IMR-90 (cell line): ENCODE data around the gene RALGPS1. TPM values are rescaled to one million over a fixed set of nuclear protein-coding genes. Genes with fewer than 3 reads are reported as not detected.

Experiments
- ATAC-seq: fragments of 200-7000 bp; cut with Tn5 transposase; 2 replicates; pipeline ENCODE4 v1.9.1; 2020; ENCODE audit warnings: low read depth, mild to moderate bottlenecking, moderate library complexity
- BruUV-seq: library from RNA; stranded (reverse); fragments of 400-500 nt; replicated peaks from 2 replicates; lab custom pipeline; 2021; lab: Mats Ljungman, UMichigan
- CTCF ChIA-PET: fragments of 300-600 bp; formaldehyde crosslinking; extraction: SDS; loops from one replicate; lab custom pipeline; 2021; ENCODE audit warnings: antibody characterized with exemption; lab: Yijun Ruan, JAX
- POLR2A ChIA-PET: fragments of 300-600 bp; sonication (Branson Sonifier 250); formaldehyde crosslinking; loops from one replicate; lab custom pipeline; 2022; ENCODE audit warnings: antibody characterized with exemption; ENCODE audit not compliant: unreplicated experiment; lab: Charles Lee
- DNase-seq: peaks from one replicate; pipeline ENCODE4 v3.0.0; 2013
- H2AFZ ChIP-seq: replicated peaks from 2 replicates; pipeline ENCODE3; 2013; ENCODE audit warnings: low read length, mild to moderate bottlenecking; ENCODE audit not compliant: poor library complexity
- H2AK5ac ChIP-seq: 2 replicates; pipeline ENCODE4 v1.6.1; 2013; ENCODE audit warnings: low read depth, low read length, inconsistent platforms
- H2AK9ac ChIP-seq: replicated peaks from 2 replicates; pipeline ENCODE3; 2013; ENCODE audit warnings: mild to moderate bottlenecking, low read depth, low read length, moderate library complexity; ENCODE audit not compliant: poor library complexity
- H2BK120ac ChIP-seq: 2 replicates; pipeline ENCODE4 v1.6.1; 2013; ENCODE audit warnings: low read depth, low read length, inconsistent platforms
- H2BK15ac ChIP-seq: 3 replicates; pipeline ENCODE4 v1.6.1; 2013; ENCODE audit warnings: low read depth, low read length, inconsistent platforms
- H2BK20ac ChIP-seq: 2 replicates; pipeline ENCODE4 v1.6.1; 2013; ENCODE audit warnings: low read depth, mild to moderate bottlenecking, inconsistent platforms, low read length, moderate library complexity
- H2BK5ac ChIP-seq: 2 replicates; pipeline ENCODE4 v1.6.1; 2013; ENCODE audit warnings: mild to moderate bottlenecking, low read depth, low read length, inconsistent platforms; ENCODE audit not compliant: poor library complexity, severe bottlenecking
- H3K14ac ChIP-seq: replicated peaks from 2 replicates; pipeline ENCODE4 v1.6.1; 2013; ENCODE audit warnings: low read depth, low read length, inconsistent platforms
- H3K18ac ChIP-seq: 2 replicates; pipeline ENCODE4 v1.6.1; 2013; ENCODE audit warnings: low read depth, low read length, control low read depth
- H3K23ac ChIP-seq: 2 replicates; pipeline ENCODE4 v1.6.1; 2013; ENCODE audit warnings: low read depth, low read length, inconsistent platforms
- H3K27ac ChIP-seq: 2 replicates; pipeline ENCODE4 v1.5.1; 2013; ENCODE audit warnings: mild to moderate bottlenecking, control low read depth, low read length; ENCODE audit not compliant: insufficient read depth
- H3K27me3 ChIP-seq: 2 replicates; pipeline ENCODE4 v1.6.1; 2013; ENCODE audit warnings: low read length; ENCODE audit not compliant: control insufficient read depth, insufficient read depth
- H3K36me3 ChIP-seq: 2 replicates; pipeline ENCODE4 v1.6.1; 2013; ENCODE audit warnings: low read length, mixed read lengths; ENCODE audit not compliant: control insufficient read depth, insufficient read depth
- H3K4ac ChIP-seq: 2 replicates; pipeline ENCODE4 v1.6.1; 2013; ENCODE audit warnings: low read depth, low read length, inconsistent platforms
- H3K4me1 ChIP-seq: 2 replicates; pipeline ENCODE4 v1.6.1; 2013; ENCODE audit warnings: low read length, mixed read lengths; ENCODE audit not compliant: control insufficient read depth, insufficient read depth
- H3K4me2 ChIP-seq: 2 replicates; pipeline ENCODE4 v1.6.1; 2013; ENCODE audit warnings: low read depth, mild to moderate bottlenecking, control low read depth, low read length, moderate library complexity
- H3K4me3 ChIP-seq: 2 replicates; pipeline ENCODE4 v1.5.1; 2013; ENCODE audit warnings: low read depth, mild to moderate bottlenecking, control low read depth, low read length, moderate library complexity; ENCODE audit not compliant: insufficient read depth
- H3K56ac ChIP-seq: 2 replicates; pipeline ENCODE4 v1.6.1; 2013; ENCODE audit warnings: low read length, inconsistent platforms; ENCODE audit not compliant: insufficient read depth; ENCODE audit errors: extremely low read depth
- H3K79me1 ChIP-seq, 2 experiments: 2 replicates each; pipeline ENCODE4 v1.6.1; 2013; ENCODE audit warnings: low read length in 2 of 2, inconsistent platforms in 1 of 2, low read depth in 1 of 2
- H3K9ac ChIP-seq: 2 replicates; pipeline ENCODE4 v1.6.1; 2013; ENCODE audit warnings: low read depth, low read length, control low read depth
- H3K9me1 ChIP-seq: 2 replicates; pipeline ENCODE4 v1.6.1; 2013; ENCODE audit warnings: low read length, inconsistent platforms; ENCODE audit not compliant: insufficient read depth
- H3K9me3 ChIP-seq: 2 replicates; pipeline ENCODE4 v1.6.1; 2013; ENCODE audit warnings: low read length; ENCODE audit not compliant: control insufficient read depth, insufficient read depth
- H4K20me1 ChIP-seq: 2 replicates; pipeline ENCODE4 v1.6.1; 2013; ENCODE audit warnings: low read length, inconsistent platforms; ENCODE audit not compliant: insufficient read depth
- H4K5ac ChIP-seq: 2 replicates; pipeline ENCODE4 v1.6.1; 2013; ENCODE audit warnings: mild to moderate bottlenecking, low read depth, low read length, control low read depth
- H4K8ac ChIP-seq, 2 experiments: 2 replicates each; pipeline ENCODE4 v1.6.1; 2013; ENCODE audit warnings: low read depth in 2 of 2, low read length in 2 of 2, control low read depth in 1 of 2, inconsistent platforms in 1 of 2
- H4K91ac ChIP-seq: 2 replicates; pipeline ENCODE4 v1.6.1; 2013; ENCODE audit warnings: low read depth, low read length, inconsistent platforms; ENCODE audit not compliant: insufficient read depth
- BHLHE40 ChIP-seq: fragments of 150-350 bp; IDR thresholded peaks from 2 replicates; pipeline ENCODE4 v1.6.1; 2016; ENCODE audit warnings: mild to moderate bottlenecking, low read depth, low read length
- CTCF ChIP-seq: conservative IDR thresholded peaks from 2 replicates; pipeline ENCODE4 v1.5.1; 2012; ENCODE audit warnings: mild to moderate bottlenecking, low read depth, low read length, improper control_type of control experiment
- ELK1 ChIP-seq: fragments of 150-350 bp; IDR thresholded peaks from 2 replicates; pipeline ENCODE4 v1.6.1; 2016; ENCODE audit warnings: low read depth, mild to moderate bottlenecking, low read length, moderate library complexity, borderline replicate concordance
- FOS ChIP-seq: fragments of 150-350 bp; IDR thresholded peaks from 2 replicates; pipeline ENCODE4 v1.6.1; 2016; ENCODE audit warnings: low read depth, low read length
- MAZ ChIP-seq: IDR thresholded peaks from 2 replicates; pipeline ENCODE4 v1.6.1; 2012; ENCODE audit warnings: low read depth, mild to moderate bottlenecking, low read length, improper control_type of control experiment, moderate library complexity, borderline replicate concordance
- NFE2L2 ChIP-seq: fragments of 150-350 bp; IDR thresholded peaks from 2 replicates; pipeline ENCODE4 v1.6.1; 2016; ENCODE audit warnings: low read depth, mild to moderate bottlenecking, low read length
- RAD21 ChIP-seq: IDR thresholded peaks from 2 replicates; pipeline ENCODE4 v1.6.1; 2012; ENCODE audit warnings: low read length, improper control_type of control experiment
- RCOR1 ChIP-seq: IDR thresholded peaks from 2 replicates; pipeline ENCODE4 v1.6.1; 2012; ENCODE audit warnings: mild to moderate bottlenecking, low read length, improper control_type of control experiment; ENCODE audit not compliant: insufficient replicate concordance
- RFX5 ChIP-seq: IDR thresholded peaks from 2 replicates; pipeline ENCODE4 v1.8.0; 2012; ENCODE audit warnings: low read depth, mild to moderate bottlenecking, low read length, moderate library complexity
- SMC3 ChIP-seq: fragments of 150-350 bp; IDR thresholded peaks from 2 replicates; pipeline ENCODE4 v1.6.1; 2016; ENCODE audit warnings: low read depth, mild to moderate bottlenecking, antibody characterized with exemption, low read length, moderate library complexity
- USF2 ChIP-seq: fragments of 150-350 bp; IDR thresholded peaks from 2 replicates; pipeline ENCODE4 v1.6.1; 2017; ENCODE audit warnings: mild to moderate bottlenecking, antibody characterized with exemption, low read length, low read depth
- WGBS, 2 experiments: methylation state at CpG; one replicate each; pipeline versions ENCODE4 v1.1.5 to v1.1.7; 2013; ENCODE audit warnings: missing lambda C conversion rate in 2 of 2; ENCODE audit not compliant: insufficient read length in 1 of 2; ENCODE audit errors: extremely low coverage in 2 of 2; 5-methylcytosine and 5-hydroxymethylcytosine counted together
- dilution Hi-C: fragments of 300-500 bp; cut with HindIII; formaldehyde crosslinking; loops from one replicate; pipeline ENCODE4 v1.14.3; 2018; ENCODE audit warnings: low sequenced_read_pairs; ENCODE audit not compliant: unreplicated experiment
- in situ Hi-C: fragments of 300-500 bp; cut with MboI; formaldehyde crosslinking; loops from 3 replicates; pipeline ENCODE4 v1.14.3; 2019; ENCODE audit warnings: low sequenced_read_pairs, inconsistent platforms, mixed read lengths
- intact Hi-C: fragments of 100-400 bp; cut with micrococcal nuclease; formaldehyde crosslinking; loops from 2 replicates; pipeline ENCODE4 v1.10.0; 2022
- polyA plus RNA-seq, 3 experiments: library from polyadenylated mRNA; depleted of rRNA; stranded (reverse); fragments of >200 nt; gene quantifications; 2 replicates each; pipeline ENCODE4 v1.2.3, GENCODE V29; 2012; ENCODE audit warnings: low replicate concordance in 1 of 3
- total RNA-seq: library from RNA; depleted of rRNA; stranded (reverse); fragments of >200 nt; gene quantifications from 2 replicates; pipeline ENCODE4 v1.2.3, GENCODE V29; 2012

Gene RALGPS1
- total and polyA plus RNA-seq, 2 of the 4 experiments (the other 2 are of a cell fraction): 0.90 to 2.8 TPM

GRCh38 chr9:127005770-127006314, 91.3 kb downstream of the RALGPS1 start:
- ChIA-PET CTCF (no interaction called here), POLR2A (no interaction called here)
- intact Hi-C loops: no loop called here

More at GRCh38 chr9:127005770-127006314, 91.3 kb downstream of the RALGPS1 start:
- H3K18ac ChIP-seq: no peak overlapping the region
- no peak overlapping the region for H4K8ac ChIP-seq
- no peak overlapping the region for H2AK5ac ChIP-seq
- H3K9me1 ChIP-seq: 0 out of 2 replicates have a peak, but pooled peaks cover 2% of the 10 kb centered on the region
- H2BK5ac ChIP-seq: no peak overlapping the region
- no peak for ATAC-seq
- H3K14ac ChIP-seq: no peak overlapping the region
- TF ChIP-seq ELK1 (no peak), NFE2L2 (no peak), RCOR1 (no peak), CTCF (no peak), RAD21 (no peak), SMC3 (no peak), MAZ (no peak), BHLHE40 (no peak), RFX5 (no peak), USF2 (no peak), FOS (no peak)
- H3K9me3 ChIP-seq: no peaks in the 10 kb centered on the region
- H3K36me3 ChIP-seq: no peaks in the 10 kb centered on the region
- no peak overlapping the region for H4K5ac ChIP-seq
- no peak overlapping the region for H3K9ac ChIP-seq
- no peak overlapping the region for H2AK9ac ChIP-seq
- H2AFZ ChIP-seq: no peak overlapping the region
- H3K79me1 ChIP-seq: no peaks in the 10 kb centered on the region
- no peak overlapping the region for H3K56ac ChIP-seq
- no peak overlapping the region for H3K4me2 ChIP-seq
- H3K4ac ChIP-seq: no peak overlapping the region
- H3K27me3 ChIP-seq: no peaks in the 10 kb centered on the region
- no peak overlapping the region for H2BK15ac ChIP-seq
- in situ Hi-C loops: no loop called here
- H4K20me1 ChIP-seq: no peaks in the 10 kb centered on the region
- WGBS, 2 experiments: 84% methylated on average over 3 of the region's 5 CpGs; no CpG with 5 or more reads in 1 of the 2 experiments
- H3K23ac ChIP-seq: no peak overlapping the region
- dilution Hi-C loops: no loop called here
- no peak for DNase-seq
- H2BK120ac ChIP-seq: no peak overlapping the region
- no TSS peak for BruUV-seq
- H3K4me1 ChIP-seq: peaks cover 2% of the 10 kb centered on the region; the same call in 1 of the 2 replicates
- H3K27ac ChIP-seq: no peak overlapping the region
- H2BK20ac ChIP-seq: no peak overlapping the region
- H4K91ac ChIP-seq: no peak overlapping the region
- no peak overlapping the region for H3K4me3 ChIP-seq
